OCI-M1 (cell line): ENCODE measurements around the gene RPS6KB2.
A peak's percentile ranks its signal among the peaks of the same experiment; 100 is the strongest.
"Not testable (repeated sequence)": the region's sequence is repeated elsewhere in the genome, so short reads cannot be mapped to it uniquely, and the experiment has no call there.

Source experiments
- DNase-seq: peaks from one replicate; lab custom pipeline; 2025; lab: John Stamatoyannopoulos, UW

Gene RPS6KB2

DNA sequence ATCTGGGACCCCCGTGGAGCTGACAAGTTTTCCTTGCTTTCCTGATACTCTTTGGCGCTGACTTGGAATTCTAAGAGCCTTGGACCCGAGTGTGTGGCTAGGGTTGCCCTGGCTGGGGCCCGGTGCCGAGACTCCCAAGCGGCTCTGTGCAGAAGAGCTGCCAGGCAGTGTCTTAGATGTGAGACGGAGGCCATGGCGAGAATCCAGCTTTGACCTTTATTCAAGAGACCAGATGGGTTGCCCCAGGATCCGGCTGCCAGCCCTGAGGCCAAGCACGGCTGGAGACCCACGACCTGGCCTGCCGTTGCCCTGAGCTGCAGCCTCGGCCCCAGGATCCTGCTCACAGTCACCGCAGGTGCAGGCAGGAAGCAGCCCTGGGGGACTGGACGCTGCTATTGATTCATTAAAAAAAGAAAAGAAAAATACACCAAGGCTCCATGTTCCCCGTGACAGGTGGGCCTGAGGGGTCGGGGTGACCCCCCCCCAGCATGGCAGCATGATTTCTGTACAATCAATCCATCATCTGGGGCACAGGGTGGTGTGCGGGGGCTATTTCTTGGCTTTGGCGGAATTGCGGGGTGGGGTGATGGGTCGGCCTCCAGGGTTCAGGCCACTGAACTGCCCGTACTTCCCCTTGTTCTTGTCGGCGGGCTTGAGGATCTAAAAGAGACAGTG lies 30.2 kb upstream of the RPS6KB2 start:
- DNase-seq, result no peak

DNA sequence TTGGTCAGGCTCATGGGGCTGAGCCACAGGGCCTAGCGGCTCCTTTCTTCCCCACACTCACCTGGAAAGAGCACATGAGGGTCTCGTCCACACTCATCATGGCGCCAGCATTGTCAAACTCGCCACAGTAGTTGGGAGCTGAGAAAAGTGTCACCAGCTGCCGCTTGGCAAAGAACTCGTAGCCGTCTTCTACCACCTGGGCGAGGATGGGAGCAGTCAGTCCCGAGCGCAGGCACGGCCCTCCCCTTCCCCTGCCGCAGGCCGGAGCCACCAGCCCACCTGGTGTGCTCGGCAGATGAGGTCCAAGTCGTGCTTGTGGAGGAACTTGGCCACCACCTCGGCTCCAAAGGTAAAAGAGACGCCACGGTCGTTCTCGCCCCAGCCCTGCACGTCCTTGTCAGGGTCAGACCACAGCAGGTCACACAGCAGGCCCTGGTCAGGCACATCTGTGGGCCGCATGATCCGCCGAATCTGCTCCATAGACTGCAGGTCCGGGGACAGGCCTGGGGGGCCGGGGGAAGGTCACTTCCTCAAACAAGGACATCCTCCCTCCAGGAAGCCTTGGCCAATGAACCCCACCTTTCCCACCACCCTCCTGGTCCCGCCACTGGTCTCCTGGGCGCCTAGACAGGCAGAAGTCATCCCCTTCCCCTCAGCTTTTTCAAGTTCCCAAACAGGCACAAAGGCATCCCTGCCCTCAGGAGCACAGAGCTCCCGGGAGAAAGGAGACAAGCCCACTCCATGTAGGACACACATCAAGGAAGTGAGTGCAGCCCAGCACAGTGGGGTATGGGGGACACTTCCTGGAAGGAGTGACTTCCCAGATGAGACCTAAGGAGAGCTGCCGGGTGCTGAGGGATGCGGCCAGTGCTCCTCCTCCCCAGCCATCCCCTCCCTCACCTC lies 29.4 kb upstream of the RPS6KB2 start:
- DNase-seq, result no peak

GRCh38 chr11:67400251-67400941 lies 27.9 kb upstream of the RPS6KB2 start:
- DNase-seq, result no peak

GRCh38 chr11:67400942-67401494 lies 27.3 kb upstream of the RPS6KB2 start:
- no peak for DNase-seq

GRCh38 chr11:67401495-67402191 lies 26.7 kb upstream of the RPS6KB2 start, which contains the start of gene PPP1CA:
PPP1CA (minus strand) TSS chr11:67401858; CDS start chr11:67401782, 76 bp downstream.
- peak; percentile 89 for DNase-seq

GRCh38 chr11:67402192-67402839 lies 26.0 kb upstream of the RPS6KB2 start:
- DNase-seq, result not testable (repeated sequence)

- not testable (repeated sequence) for DNase-seq
Observed at GRCh38 chr11:67403085-67403484, 25.2 kb upstream of the RPS6KB2 start.

DNA sequence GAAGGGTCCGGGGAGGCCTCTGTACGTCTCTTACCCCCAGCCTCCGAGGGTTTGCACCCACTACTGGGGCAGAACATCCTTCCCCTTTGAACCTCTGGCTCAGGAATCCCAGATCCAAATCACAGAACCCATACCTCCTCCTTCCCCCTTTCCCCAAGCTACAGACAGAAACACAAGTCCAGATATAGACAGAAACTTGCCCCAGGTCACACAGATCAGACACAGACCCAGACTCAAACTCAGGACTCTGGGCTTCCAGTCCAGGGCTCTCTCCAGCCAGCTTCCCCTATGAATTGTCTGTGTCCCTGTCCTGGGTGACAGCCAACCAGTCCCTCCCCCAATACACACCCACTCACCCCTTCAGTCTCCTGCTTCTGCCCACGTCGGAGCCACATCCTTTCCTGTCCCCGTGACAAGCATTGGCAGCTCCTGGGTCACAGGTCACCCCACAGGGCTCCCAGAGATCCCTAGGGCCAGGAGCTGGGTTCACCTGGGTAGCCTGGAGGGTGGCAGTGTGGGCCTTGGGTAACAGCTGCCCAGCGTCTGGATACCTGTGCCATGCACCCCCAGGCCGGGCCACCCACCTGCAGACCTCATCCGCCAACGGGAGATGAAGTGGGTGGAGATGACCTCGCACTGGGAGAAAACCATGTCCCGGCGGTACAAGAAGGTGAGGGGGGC lies 23.6 kb upstream of the RPS6KB2 start:
- no peak for DNase-seq

DNA sequence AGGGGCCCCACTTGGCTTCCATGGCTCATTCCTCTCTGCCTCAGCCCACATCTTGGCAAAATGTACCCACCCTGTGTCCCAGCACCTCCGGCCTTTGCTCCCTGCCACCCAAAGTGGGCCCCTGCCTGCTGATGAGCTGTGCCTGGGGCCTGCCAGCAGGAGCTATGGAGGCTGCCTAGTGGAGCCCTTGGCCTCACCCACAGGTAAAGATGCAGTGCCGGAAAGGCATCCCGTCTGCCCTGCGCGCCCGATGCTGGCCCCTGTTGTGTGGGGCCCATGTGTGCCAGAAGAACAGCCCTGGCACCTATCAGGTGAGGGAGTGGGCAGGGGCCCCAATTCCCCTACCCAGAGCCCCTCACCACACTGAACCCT lies 23.1 kb upstream of the RPS6KB2 start:
- no peak for DNase-seq

- DNase-seq, result no peak
Observed at GRCh38 chr11:67405688-67406339, 22.5 kb upstream of the RPS6KB2 start.

DNA sequence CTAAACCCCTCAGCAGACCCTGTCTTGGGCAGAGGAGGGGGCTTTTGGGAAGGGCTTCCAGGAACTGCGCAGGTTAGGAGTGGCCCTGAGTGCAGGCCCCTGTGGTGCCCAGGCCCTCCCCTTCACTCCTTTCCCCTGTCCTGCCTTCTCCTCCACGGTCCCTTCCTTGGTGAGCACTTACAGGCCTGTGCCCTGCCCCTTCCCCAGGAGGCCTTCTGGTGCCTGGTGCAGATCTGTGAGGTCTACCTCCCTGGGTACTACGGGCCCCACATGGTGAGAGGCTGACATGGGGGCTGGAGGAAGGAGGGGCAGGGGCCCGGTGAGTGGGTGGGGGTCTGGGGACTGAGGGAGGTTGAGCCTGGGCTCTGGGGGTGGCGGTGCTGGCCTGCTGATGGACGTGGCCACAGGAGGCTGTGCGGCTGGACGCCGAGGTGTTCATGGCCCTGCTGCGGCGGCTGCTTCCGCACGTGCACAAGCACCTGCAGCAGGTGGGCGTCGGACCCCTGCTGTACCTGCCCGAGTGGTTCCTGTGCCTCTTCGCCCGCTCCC lies 21.8 kb upstream of the RPS6KB2 start:
- DNase-seq, result no peak

DNA sequence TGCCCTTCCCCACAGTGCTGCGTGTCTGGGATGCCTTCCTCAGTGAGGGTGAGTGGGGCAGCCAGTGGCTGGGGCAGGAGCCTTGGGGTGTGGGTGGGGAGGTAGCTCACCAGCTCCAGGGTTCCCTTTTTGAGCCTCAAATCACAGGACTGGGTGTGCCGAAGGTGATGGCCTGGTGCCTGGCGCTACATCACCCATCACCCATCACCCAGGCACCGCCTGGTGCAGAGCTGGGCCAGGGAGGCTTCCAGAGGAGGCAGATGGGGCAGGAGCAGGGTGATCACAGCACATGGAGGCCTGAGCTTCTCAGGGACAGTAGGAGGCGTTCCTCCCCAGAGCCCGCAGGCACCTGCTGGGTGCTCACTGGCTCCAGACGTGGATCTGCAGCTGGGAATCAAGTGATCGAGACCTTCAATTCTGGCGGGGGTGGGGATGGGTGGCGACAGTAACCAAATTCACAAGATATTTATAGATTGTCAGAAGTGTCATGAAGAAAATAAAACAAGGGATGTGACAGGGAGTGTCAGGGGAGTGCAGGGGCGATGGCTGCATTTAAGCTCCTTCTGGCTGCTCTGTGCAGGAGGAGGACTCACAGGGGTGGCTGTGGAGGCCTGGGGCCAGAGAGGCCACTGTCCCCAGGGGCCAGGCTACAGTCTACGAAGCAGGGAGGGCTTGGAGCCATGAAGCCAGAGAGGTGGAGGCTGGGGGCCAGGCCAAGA lies 21.2 kb upstream of the RPS6KB2 start:
- no peak for DNase-seq

DNA sequence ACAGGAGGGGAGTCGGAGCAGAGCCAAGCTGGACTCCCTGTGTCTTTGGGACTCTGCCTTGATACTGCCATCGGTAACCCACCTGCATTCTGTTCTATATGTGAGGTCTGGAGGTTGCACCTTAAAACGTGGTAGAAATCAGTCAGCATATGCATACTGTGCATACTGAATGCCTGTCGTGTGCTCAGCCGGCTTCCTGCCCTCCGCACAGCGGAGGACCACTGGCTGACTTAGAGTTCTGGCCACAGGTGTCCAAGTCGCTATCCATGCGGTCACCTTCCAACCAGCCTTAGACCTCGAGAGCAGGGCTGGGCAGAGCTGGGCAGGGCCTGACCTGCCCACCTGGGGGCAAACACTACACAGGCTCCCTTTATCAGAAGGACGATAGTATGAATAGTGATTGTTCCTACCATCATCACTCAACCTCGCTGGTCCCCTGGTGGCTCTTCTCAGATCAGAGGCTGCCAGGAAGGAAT lies 20.6 kb upstream of the RPS6KB2 start:
- no peak for DNase-seq

GRCh38 chr11:67408437-67409200 lies 19.7 kb upstream of the RPS6KB2 start:
- DNase-seq, result no peak

DNA sequence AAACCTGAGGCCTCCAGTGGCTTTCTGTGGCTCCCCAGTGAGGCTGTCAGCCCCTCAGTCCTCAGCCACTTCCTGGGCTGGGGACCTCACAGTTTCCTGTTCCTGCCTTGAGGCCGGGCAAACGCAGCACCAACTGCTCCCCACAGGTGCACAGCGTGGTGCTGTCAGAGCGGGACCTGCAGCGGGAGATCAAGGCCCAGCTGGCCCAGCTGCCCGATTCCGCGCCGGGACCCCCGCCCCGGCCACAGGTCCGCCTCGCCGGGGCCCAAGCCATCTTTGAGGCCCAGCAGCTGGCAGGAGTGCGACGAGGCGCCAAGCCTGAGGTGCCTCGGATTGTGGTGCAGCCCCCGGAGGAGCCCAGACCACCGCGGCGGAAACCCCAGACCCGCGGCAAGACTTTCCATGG lies 19.0 kb upstream of the RPS6KB2 start:
- no peak for DNase-seq

GRCh38 chr11:67409781-67410368 lies 18.4 kb upstream of the RPS6KB2 start:
- no peak for DNase-seq

GRCh38 chr11:67410369-67410831 lies 17.9 kb upstream of the RPS6KB2 start:
- no peak for DNase-seq
